ENCODE measurements around the gene AFAP1.

Gene AFAP1

DNA sequence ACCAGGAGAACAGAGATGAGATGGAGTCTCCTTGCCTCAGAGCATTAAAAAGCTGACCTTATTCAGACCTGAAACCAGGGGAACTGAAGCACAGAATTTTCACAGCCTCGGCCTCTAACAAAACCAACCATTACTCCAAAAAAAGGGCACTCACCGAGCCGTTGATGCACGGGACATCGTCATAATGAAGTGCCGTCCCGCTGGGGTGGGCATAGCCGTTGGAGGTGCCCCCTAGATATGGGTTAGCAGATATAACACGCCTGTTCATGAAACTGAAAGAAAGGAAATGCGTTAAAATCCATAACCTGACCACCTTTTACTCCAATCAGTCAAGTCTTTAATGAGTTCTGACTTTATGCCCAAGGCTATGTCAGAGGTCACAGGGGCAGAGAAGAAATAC, 153.6 kb downstream of the AFAP1 start:
- TF ChIP-seq, protein P1, sequence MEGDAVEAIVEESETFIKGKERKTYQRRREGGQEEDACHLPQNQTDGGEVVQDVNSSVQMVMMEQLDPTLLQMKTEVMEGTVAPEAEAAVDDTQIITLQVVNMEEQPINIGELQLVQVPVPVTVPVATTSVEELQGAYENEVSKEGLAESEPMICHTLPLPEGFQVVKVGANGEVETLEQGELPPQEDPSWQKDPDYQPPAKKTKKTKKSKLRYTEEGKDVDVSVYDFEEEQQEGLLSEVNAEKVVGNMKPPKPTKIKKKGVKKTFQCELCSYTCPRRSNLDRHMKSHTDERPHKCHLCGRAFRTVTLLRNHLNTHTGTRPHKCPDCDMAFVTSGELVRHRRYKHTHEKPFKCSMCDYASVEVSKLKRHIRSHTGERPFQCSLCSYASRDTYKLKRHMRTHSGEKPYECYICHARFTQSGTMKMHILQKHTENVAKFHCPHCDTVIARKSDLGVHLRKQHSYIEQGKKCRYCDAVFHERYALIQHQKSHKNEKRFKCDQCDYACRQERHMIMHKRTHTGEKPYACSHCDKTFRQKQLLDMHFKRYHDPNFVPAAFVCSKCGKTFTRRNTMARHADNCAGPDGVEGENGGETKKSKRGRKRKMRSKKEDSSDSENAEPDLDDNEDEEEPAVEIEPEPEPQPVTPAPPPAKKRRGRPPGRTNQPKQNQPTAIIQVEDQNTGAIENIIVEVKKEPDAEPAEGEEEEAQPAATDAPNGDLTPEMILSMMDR (IDR thresholded peaks at IDR 0.05; ENCODE audit: low read depth, low read length), result no peak
- in situ Hi-C loops (cut with HindIII; ENCODE audit: low sequenced_read_pairs), result no loop called here
- no peak overlapping the region for H3K4me3 ChIP-seq (ENCODE audit: low read depth, low read length)

DNA sequence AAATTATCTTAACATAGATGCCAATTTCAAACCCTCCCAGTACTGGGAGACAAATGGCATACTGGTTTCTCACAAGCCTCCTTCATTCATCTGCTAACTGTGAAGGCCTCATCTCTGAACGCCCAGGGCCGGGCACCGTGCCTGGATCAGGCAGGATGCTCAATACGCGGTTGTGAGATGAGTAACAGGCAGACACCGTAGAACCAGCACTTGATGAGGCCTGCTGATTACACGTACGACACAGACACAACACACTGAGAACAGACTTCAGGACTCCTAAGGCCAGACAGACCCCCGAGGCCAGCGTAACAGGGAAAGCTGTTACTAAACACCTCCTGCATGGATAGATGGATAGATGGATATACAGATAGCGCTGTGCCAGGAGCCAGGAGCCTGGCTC, 154.6 kb downstream of the AFAP1 start:
- in situ Hi-C loops (cut with HindIII; ENCODE audit: low sequenced_read_pairs), result no loop called here
- TF ChIP-seq, protein P1 (IDR thresholded peaks at IDR 0.05; ENCODE audit: low read depth, low read length), result no peak
- H3K4me3 ChIP-seq (ENCODE audit: low read depth, low read length), result no peak overlapping the region
- peak; percentile 78 for DNase-seq (ENCODE audit: low read depth, low spot score)

More for the DNA sequence above, 153.6 kb downstream of the AFAP1 start:
- no peak for DNase-seq (ENCODE audit: low read depth, low spot score)

DNA sequence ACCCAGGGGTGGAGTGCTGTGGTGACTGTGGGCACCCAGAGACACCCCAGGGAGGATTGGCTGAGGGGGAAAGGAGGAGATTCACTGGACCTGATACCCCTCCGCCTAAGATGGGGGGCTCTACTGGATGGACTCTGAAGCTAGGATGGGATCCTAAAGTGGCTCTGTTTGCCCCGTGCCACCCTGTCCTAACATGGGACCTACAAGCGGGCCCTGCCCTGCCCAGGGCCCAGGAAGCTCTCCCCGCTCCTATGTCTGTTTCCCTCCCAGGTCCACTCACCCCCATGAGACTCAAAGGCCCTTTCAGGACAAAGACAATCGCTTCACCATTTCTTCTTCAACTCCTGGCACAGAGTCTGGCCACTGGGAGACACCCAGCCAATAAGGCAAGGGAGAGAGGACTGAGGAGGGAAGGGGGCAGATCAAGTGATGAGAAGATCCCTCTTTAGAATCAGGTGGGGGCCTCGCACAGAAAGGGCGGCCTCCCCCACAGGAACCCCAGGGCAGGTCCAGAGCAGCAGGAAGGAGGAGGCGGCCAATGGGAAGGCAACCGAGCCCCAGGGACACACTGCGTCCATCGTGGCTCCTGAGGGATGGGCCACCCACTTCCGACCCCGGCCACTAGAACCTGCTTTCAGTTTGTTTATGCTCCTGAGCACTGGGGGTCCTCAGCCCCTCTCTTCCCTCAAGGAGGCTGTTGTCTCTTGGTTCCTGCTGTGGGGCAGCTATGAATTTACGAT, 155.4 kb downstream of the AFAP1 start:
- in situ Hi-C loops (cut with HindIII; ENCODE audit: low sequenced_read_pairs), result no loop called here
- TF ChIP-seq, protein P1 (IDR thresholded peaks at IDR 0.05; ENCODE audit: low read depth, low read length), result no peak
- no peak overlapping the region for H3K4me3 ChIP-seq (ENCODE audit: low read depth, low read length)
- DNase-seq (ENCODE audit: low read depth, low spot score), result no peak

DNA sequence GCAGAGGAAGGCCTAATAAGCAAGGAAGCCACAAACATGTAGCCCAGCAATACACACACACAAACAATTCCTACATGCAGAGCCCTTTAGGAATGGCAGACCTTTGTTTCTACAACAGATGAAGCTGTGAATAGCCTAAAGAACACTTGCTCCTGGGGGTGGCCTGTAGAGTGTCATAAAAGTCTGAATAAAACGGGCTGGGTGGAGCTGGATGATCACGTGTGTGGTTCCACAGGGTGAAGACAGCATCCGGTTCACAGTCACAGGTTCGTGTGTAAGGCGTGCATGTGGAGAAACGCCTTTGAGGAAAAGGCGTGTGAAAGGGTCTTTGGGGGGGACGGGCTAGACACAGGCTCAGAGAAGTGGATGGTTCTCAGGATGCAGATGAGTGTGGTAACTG, 156.1 kb downstream of the AFAP1 start:
- no peak overlapping the region for H3K4me3 ChIP-seq (ENCODE audit: low read depth, low read length)
- TF ChIP-seq, protein P1 (IDR thresholded peaks at IDR 0.05; ENCODE audit: low read depth, low read length), result no peak
- no peak for DNase-seq (ENCODE audit: low read depth, low spot score)
- in situ Hi-C loops (cut with HindIII; ENCODE audit: low sequenced_read_pairs), result no loop called here

DNA sequence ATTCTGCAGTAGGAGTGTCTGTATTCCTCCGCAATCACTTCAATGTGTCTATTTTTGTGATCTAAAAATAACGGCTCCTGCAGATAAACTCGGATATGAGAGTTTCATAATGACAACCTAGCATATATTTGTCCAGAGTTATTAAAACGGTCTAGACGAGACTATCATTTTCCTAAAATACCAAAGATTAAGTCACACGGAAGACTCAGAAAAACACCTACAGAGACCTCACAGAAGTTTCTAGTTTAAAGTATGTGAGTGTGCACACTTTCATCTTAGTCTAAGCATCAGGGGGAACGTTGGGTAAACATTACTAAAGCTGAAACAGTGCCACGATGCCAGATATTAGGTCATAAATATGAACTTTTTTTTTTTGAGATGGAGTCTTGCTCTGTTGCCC, 156.9 kb downstream of the AFAP1 start:
- in situ Hi-C loops (cut with HindIII; ENCODE audit: low sequenced_read_pairs), result no loop called here
- no peak for DNase-seq (ENCODE audit: low read depth, low spot score)
- no peak overlapping the region for H3K4me3 ChIP-seq (ENCODE audit: low read depth, low read length)
- TF ChIP-seq, protein P1 (IDR thresholded peaks at IDR 0.05; ENCODE audit: low read depth, low read length), result no peak

DNA sequence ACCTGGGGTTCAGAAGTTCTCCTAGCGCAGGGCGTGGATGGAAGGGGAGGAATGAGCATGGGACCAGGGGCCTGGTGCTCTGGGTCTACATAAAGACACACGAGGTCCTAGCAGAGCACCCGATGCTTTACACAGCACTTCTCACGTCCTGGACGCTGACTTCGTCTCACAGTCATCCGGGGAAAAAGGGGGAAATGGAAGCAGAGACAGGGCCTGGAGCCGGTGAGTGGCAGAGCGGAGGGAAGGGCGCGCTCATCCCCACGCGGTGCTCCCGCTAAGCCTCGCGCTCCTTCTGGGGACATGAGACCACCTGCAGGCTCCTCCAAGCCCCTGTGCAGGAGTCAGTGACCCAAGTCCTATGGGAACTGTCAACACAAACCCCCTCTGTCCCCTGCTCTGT, 157.7 kb downstream of the AFAP1 start:
- no peak overlapping the region for H3K4me3 ChIP-seq (ENCODE audit: low read depth, low read length)
- in situ Hi-C loops (cut with HindIII; ENCODE audit: low sequenced_read_pairs), result no loop called here
- no peak for DNase-seq (ENCODE audit: low read depth, low spot score)
- TF ChIP-seq, protein P1 (IDR thresholded peaks at IDR 0.05; ENCODE audit: low read depth, low read length), result no peak

Measured in astrocyte of the spinal cord (primary cell).